NCI-H2227 treated with DMSO at 0.1 percent for 48 hours (cell line): ENCODE measurements around the gene MMP10.
A peak's percentile ranks its signal among the peaks of the same experiment; 100 is the strongest.
"Not testable (repeated sequence)": the region's sequence is repeated elsewhere in the genome, so short reads cannot be mapped to it uniquely, and the experiment has no call there.

Experiments
- DNase-seq: peaks from one replicate; lab custom pipeline; 2025; lab: John Stamatoyannopoulos, UW

The MMP10 gene

DNA sequence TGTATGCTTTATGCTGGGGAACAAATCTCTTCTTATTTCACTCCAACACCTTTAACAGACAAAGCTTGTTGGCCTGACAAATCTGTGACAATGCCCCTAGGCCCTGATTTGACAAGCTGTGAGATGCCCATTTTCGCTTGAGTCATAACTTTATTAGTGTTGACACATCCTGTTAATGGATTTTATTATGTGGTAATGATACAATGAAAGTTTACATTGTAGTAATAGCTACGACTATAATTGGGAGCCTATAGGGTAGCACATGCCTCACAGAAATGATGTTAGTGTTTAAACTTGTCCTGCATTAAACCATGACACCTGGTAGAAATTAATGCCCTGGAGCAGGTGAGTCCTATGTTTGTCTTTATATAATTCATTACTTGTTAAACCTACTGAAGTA lies 3.3 kb upstream of the MMP10 start:
- no peak for DNase-seq

DNA sequence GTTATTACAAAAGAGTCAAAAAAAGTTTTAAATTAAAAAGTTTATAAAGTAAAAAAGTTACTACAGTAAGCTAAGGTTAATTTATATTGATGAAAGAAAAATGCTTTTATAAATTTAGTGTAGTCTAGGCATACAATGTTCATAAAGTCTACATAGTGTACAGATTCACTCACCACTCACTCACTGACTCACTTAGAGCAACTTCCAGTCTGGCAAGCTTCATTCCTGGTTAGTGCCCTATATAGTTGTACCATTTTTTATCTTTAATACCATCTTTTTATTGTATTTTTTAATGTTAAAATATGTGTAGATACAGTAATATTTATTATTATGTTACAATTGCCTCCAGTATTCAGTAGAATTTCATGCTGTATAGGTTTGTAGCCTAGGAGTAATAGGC lies 2.6 kb upstream of the MMP10 start:
- no peak for DNase-seq

DNA sequence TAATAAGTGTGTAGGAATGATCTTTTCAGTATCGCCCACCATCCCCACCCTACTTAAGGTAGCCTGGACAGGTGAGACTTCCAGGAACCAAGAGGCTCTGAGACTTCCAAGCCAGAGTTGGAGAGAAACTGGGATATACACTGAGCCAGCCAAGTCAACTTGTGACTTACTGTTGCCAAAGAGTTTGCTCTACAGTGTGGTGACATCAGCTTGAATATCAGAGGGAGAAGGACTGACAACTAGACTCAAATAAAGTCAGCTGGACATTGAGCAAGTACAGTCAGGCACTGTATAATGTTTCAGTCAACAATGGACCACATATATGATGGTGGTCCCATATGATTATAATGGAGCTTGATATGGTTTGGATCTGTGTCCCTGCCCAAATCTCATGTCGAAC lies 1.2 kb upstream of the MMP10 start:
- no peak for DNase-seq

DNA sequence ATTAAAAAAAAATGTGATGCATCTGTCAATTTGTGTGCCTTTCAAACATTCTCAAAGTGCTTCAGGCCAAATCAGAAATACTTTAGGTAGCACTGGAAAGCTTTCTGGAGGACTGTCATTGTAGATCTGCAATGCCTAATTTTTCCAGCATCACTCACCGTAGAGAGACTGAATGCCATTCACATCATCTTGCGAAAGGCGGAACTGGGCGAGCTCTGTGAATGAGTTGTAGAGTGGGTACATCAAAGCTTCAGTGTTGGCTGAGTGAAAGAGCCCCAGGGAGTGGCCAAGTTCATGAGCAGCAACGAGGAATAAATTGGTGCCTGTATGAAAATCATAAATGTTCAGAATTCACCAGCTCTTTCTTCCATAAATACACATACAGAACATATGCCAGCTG lies 4.0 kb downstream of the MMP10 start:
- no peak for DNase-seq

DNA sequence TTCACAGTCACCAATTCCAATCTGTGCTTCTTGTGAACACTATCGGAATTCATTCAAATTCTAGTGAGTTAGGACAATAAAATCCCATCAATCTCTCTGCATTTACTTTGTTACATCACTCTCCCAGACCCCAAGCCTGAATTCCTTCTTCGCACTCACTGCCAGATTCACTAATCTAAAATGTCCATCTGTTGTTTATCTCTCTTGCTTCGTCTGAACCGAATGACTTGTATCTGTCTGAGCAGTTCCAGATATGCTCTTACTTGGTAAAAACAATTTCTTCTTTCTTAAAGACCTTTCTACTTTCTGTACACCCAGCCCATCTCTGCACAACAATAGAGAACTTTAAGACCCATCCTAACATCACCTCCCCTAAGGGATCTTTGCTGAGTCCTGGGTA lies 7.0 kb downstream of the MMP10 start:
- no peak for DNase-seq

DNA sequence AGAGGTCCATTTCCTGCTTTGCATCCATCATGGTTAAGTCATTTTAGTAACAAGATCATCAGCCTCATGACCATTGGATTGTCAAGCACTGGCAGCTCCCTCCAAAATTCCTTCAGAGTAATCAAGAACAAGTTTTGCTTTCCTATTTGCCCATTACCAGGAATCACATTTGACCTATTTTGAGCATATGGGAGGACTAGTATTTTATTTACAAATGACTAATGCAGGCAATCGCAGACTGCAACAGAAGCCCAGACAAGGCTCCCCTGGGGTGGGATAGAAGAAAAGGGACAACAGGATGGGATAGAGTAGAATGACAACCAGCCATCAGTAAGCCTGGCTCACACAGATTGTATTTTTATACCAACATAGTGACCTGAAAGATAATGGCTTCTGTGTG lies 9.1 kb downstream of the MMP10 start:
- DNase-seq: no peak

DNA sequence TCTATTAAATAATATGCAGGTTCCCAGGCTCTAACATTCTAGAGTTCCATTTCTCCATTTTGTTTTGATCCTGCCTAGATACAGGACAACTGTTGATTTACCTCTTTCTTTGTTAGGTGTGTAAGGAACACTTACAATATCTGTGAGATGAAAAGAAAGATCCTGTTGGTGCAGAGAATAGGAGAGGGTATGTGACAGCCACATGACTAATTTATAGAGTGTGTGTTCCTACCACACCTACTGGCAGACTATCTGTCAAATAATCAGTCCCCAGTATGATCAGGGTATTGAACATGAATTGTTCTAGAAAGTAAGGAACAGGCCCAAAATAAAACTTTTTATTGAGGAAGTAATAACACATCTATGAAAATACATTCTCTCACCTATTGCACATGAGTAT lies 10.2 kb downstream of the MMP10 start:
- DNase-seq: no peak

DNA sequence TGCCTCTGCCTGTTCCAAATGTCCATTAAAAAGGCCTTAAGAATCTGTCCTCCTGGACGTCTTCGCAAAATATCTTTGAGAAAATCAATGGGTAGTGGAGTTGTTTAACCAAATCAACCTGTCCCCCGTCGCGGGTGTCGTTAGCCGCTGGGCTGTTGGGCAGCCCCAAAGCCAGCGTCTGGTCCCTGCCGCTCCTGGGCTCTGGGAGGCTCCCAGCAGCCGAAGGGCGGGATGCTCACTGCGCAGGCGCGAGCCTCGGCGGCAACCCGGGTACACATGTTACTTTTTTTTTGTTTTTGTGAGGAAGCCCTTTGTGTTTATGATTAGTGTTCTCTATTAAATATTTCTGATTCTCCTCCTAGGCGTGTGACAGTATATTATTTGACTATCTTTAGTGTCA lies 12.6 kb downstream of the MMP10 start:
- DNase-seq: no peak

DNA sequence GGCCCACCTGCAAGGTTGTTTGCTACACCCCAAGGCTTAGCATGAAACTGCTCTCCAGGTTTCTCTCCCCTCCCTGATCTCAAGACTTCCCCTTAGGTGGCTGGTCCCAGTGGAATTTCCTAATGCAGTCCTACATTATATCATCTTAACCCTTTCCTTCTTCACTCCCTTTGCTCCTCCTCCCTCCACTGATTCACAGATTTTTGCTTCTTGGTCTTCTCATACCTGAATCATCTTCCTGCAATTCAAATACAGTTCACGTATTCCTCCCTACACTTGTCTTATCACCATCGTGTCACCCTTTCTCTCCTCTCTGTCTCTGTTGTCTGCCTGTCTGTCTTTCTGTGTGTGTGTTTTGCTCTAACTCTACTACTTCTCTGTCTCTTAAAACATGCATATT lies 17.0 kb downstream of the MMP10 start:
- DNase-seq: no peak

DNA sequence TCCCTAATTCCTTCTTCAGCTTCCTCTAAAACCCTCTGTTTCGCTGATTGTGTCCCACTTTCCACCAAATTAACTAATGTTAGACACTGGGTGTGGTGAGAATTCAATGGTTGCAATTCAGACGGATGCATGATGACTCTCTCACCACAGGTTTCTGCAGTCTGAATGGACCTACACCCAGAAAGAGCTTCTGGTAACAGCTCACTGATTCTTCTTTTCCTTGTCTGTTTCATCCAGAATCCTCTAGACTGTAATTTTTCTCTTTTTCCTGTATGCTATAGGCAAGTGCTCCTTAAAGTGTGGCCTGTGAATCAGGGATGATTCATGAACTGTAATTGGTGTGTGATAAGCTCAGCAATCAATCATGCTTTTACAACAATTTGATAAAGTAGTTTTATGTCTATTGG lies 18.1 kb downstream of the MMP10 start:
- DNase-seq: no peak

DNA sequence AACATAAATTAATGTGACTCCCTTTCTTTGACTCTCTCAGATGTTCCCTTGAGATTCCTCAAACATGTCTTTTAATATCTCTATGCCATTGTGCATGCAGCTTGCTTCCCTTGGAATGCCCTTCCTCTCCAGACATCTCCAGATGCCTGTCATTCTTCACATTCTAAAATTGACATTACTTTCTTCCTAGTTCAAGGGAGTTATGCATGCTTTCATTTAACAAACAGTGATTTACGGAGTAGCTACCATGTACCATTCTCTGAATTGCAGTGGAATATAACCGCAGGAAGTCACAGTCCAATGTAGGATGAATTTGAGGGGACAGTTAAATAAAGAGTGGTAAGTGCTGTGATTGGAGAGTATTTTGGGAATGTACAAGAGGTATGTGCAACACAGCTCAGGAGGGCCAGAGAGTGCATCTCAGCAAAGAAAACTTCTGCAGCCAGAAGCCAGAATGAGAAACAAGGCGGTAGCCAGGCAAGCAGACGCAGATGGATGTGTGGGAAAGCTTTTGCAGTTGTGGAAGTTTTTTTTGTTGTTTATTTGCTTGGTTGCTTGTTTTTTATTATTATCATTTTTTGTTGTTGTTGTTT lies 18.7 kb downstream of the MMP10 start:
- DNase-seq: no peak

DNA sequence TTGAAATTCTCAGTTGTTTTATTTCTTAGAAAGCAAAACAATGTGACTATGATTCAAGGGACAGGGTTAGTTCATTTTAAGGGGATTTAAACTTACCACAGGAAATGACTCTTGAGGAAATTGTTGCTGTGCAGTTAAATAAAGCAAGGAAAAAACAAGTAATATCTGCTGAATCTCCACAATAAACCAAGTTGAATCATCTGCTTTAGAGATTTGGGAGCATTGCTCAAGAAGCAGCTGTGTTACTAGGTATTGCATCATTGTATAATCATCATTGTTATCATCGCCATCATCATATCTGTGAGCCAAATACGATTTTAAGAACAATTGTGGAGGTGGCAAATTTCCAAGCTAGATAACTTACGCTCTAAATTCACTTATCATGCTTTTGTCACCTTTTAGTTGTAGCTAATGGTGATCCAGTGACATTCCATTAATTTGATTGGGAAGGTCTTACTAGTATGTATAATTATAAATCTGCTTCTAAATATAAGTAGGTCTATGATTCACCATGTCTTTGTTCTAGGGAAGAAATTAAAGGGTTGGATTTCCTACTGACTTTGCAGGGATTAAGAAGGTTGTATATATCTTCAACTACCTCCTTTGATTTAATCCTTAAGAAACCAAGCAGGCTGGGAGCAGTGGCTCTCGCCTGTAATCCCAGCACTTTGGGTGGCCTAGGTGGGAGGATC lies 19.9 kb downstream of the MMP10 start:
- no peak for DNase-seq

DNA sequence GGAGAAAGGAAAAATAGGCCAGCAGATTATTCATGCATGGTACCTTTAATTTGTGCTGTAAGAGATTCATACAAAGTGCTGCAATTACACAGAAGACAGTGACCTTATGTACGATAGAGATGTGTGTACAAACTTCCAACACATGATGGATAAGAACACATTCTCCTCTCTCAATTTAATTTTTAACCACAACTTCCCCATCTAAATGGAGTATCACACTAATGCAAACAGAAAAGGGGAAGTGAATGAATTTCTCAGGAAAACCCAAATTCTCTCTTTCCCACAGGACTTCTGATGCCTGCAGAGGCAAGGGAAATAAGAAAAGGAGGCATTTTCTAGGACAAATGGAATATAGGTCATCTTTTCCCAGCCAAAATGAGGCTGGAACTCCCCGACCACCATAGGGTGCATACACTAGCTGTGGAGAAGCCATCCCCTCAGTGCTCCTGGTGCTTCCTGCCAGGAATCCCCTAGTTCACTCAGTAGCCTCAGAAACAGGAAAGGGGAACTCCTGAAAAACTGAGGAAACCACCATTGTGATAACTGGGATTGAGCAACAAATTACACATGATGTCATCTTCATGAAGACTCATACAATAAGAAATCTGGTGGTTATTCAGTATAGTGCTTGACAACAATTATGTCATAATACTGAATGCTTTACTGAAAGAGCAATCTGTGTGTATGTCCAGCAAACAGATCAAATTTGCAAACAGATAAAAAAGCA lies 22.4 kb downstream of the MMP10 start:
- DNase-seq: no peak

DNA sequence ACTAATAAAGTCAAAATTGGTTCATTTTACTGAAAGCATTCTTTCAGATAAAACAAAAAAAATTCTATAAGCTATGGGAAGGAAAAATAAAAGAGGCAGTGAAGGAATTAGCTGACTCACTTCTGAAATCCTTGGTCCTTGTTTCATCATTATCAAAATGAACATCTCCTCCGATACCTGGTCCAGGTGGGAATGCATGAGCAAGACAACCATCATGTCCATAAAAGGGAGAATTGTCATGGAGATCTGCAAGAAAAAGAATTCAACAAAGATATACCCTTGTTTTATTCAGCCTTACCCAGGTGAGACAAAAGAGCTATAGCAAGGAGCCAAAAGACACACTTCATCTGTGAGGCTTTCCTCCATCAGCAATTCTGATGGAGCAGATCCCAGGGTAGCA lies 27.2 kb downstream of the MMP10 start:
- no peak for DNase-seq

DNA sequence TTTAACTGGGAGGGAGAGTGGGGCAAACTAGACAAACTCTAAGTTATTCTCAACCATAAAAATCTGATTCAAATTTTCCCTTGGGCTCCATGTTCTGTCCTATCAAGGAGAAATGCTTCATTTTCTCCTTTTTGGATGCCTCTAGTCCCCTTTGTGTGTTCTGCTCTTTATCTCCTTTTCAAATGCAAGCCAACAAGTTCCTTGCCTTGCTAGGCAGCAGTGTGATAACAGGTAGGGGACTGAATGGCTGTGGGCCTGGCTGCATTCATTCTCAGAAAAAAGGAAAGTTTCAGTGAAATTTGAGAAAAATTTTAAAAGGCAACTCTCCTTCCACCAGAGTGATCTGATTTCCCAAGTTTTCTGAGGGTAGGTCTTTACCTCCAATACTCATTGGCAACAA lies 28.8 kb downstream of the MMP10 start:
- no peak for DNase-seq

DNA sequence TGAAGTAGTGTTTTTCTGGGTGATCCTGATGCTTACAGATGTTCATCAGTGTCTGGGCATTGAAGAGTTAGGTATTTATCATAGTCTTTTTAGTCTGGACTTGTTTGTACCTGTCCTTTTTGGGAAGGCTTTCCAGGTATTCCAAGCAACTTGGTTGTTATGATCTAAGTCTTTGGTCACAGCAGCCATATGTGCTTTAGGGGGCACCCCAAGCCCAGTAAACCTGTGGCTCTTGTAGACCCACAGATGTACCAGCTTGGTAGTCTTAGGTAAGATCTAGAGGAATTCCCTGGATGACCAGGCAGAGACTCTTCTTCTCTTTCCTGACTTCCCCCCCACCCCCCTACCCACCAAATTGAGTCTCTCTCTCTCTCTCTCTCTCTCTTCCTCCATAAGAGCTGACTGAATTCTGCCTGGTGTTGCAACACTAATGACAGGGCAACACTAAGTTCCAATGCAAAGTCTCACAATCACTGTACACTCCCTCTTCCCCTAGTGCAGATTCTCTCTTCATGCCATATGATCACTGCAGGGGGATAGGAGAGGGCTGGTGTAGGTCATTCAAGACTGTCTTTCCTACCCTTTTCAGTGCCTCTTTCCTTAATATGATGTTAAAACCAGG lies 31.2 kb downstream of the MMP10 start:
- DNase-seq: no peak

DNA sequence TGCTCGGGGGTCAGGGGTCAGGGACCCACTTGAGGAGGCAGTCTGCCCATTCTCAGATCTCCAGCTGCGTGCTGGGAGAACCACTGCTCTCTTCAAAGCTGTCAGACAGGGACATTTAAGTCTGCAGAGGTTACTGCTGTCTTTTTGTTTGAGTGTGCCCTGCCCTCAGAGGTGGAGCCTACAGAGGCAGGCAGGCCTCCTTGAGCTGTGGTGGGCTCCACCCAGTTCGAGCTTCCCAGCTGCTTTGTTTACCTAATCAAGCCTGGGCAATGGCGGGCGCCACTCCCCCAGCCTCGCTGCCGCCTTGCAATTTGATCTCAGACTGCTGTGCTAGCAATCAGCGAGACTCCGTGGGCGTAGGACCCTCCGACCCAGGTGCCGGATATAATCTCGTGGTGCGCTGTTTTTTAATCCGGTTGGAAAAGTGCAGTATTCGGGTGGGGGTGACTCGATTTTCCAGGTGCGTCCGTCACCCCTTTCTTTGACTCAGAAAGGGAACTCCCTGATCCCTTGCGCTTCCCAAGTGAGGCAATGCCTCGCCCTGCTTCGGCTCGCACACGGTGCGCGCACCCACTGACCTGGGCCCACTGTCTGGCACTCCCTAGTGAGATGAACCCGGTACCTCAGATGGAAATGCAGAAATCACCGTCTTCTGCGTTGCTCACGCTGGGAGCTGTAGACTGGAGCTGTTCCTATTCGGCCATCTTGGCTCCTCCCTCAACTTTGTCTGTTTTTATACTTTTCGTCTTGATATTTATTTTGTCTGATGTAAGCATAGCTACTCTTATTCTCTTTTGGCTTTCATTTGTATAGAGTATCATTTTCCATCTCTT lies 33.5 kb downstream of the MMP10 start:
- DNase-seq: not testable (repeated sequence)

DNA sequence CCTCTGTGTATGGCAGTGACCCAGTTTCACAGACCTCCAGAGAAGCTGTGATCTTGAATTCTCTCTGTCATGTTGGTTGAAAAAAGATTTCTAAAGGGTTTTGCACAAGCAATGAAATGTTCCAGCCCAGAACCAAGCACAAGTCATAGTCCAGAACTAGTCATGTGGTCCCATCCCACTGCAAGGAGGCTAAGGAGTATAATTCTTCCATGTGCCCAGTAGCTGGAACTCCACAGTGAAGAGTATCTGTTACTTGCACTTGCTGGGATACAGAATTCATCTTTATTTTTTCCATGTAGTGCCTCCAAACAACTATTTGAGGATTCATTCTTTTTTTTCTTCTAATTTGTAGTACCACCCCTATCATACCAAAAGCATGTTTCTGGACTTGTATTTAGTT lies 45.8 kb downstream of the MMP10 start:
- DNase-seq: no peak

DNA sequence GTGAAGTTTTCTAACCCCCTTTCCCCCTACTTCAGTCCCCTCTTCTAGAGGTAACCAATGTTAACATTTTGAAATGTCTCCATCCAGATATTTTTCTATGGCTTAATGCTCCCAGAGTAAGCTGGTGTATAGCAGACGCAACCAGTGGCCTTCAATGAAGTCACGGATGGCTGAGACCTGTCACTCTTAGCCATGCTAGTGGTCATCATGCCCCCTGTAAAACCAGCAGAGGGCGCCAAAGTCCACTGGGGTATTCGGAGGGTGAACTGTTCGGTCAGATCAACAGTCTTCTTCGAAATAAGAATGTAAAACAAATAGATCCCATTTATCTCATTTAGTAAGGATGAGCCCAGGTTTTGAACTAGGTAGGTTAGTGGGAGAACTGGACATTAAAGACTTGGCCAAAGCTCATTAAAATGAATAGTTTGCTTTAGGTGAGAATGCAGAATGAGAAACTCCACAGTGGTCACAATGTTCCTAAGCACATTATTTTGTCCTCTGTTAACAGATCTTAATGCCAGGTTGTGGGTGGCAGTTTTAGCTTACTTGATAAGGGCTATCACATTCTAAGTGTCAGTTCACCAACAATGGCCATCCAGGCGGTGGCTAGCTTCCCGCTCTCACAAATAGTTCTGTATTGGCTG lies 47.1 kb downstream of the MMP10 start:
- peak; percentile 4 for DNase-seq

DNA sequence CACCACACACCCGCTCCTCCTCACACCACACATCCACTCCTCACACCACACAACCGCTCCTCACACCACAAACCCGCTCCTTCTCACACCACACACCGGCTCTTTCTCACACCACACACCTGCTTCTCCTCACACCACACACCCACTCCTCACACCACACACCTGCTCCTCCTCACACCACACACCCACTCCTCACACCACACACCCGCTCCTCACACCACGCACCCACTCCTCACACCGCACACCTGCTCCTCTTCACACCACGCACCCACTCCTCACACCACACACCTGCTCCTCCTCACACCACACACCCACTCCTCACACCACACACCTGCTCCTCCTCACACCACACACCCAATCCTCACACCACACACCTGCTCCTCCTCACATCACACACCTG lies 49.5 kb downstream of the MMP10 start:
- not testable (repeated sequence) for DNase-seq
